B cell (primary cell): ENCODE data around the gene ABHD17B. TPM values are rescaled to one million over a fixed set of nuclear protein-coding genes. Genes with fewer than 3 reads are reported as not detected.

Experiments used
- ATAC-seq: fragments of 200-7000 bp; cut with Tn5 transposase; one replicate; pipeline ENCODE4 v1.10.0; 2021; ENCODE audit warnings: low read depth, mild to moderate bottlenecking, moderate number of reproducible peaks, moderate library complexity
- CTCF ChIA-PET: fragments of 350-600 bp; sonication (Branson Sonifier 250); formaldehyde crosslinking; loops from one replicate; lab custom pipeline; 2021; ENCODE audit warnings: antibody characterized with exemption, inconsistent platforms; lab: Charles Lee
- POLR2A ChIA-PET: fragments of 350-600 bp; sonication (Branson Sonifier 250); formaldehyde crosslinking; loops from one replicate; lab custom pipeline; 2021; ENCODE audit warnings: antibody characterized with exemption; lab: Charles Lee
- DNase-seq: peaks from one replicate; pipeline ENCODE4 v3.0.0; 2013
- H2AFZ ChIP-seq: 2 replicates; pipeline ENCODE4 v1.6.1; 2012; ENCODE audit warnings: mild to moderate bottlenecking, low read depth, low read length; ENCODE audit not compliant: insufficient read depth, poor library complexity, severe bottlenecking
- H3K27ac ChIP-seq, 2 donors: 1 replicate in 1 of 2; 2 replicates in 1 of 2; pipeline ENCODE4 v1.5.1; 2012 to 2013; ENCODE audit warnings: low read length in 2 of 2, mild to moderate bottlenecking in 2 of 2, moderate library complexity in 1 of 2
- H3K27me3 ChIP-seq, 4 experiments: fragments of 200-600 bp in 1 of 4; sonication (generic) in 1 of 4; replicated peaks in 1 of 4; 1 replicate in 2 of 4; 2 replicates in 2 of 4; pipeline versions ENCODE4 v1.6.1 to v1.7.0; 2013 to 2016; ENCODE audit warnings: low read length in 3 of 4, mild to moderate bottlenecking in 2 of 4, mixed read lengths in 1 of 4, moderate library complexity in 1 of 4; ENCODE audit not compliant: insufficient read depth in 4 of 4, control insufficient read depth in 3 of 4; ENCODE audit errors: control extremely low read depth in 1 of 4
- H3K36me3 ChIP-seq, 2 experiments: replicated peaks in 1 of 2; 1 replicate in 1 of 2; 2 replicates in 1 of 2; pipeline versions ENCODE4 v1.6.1 to v1.7.1; 2013; ENCODE audit warnings: low read length in 1 of 2; ENCODE audit not compliant: insufficient read depth in 2 of 2, control insufficient read depth in 1 of 2; ENCODE audit errors: control extremely low read depth in 1 of 2, extremely low read depth in 1 of 2
- H3K4me1 ChIP-seq, 2 donors: fragments of 200-600 bp in 1 of 2; sonication (generic) in 1 of 2; 1 replicate in 1 of 2; 2 replicates in 1 of 2; pipeline versions ENCODE4 v1.5.1 to v1.6.1; 2013 to 2017; ENCODE audit warnings: low read length in 2 of 2; ENCODE audit not compliant: control insufficient read depth in 2 of 2, insufficient read depth in 2 of 2
- H3K4me2 ChIP-seq: replicated peaks from 2 replicates; pipeline ENCODE3; 2012; ENCODE audit warnings: mild to moderate bottlenecking, low read depth, low read length; ENCODE audit not compliant: poor library complexity, severe bottlenecking
- H3K4me3 ChIP-seq, 5 experiments: fragments of 200-600 bp in 1 of 5; sonication (generic) in 1 of 5; 1 replicate in 3 of 5; 2 replicates in 2 of 5; pipeline versions ENCODE4 v1.5.1 to v1.7.0; 2011 to 2016; ENCODE audit warnings: low read length in 4 of 5, mild to moderate bottlenecking in 4 of 5, low read depth in 2 of 5, control low read depth in 1 of 5, moderate library complexity in 1 of 5; ENCODE audit not compliant: insufficient read depth in 1 of 5; ENCODE audit errors: control extremely low read depth in 1 of 5, extremely low read depth in 1 of 5
- H3K79me2 ChIP-seq: fragments of 200-600 bp; sonication (generic); one replicate; pipeline ENCODE4 v1.6.0; 2016; ENCODE audit warnings: low read length; ENCODE audit not compliant: control insufficient read depth, insufficient read depth
- H3K9ac ChIP-seq: fragments of 200-600 bp; sonication (generic); 2 replicates; pipeline ENCODE4 v1.6.1; 2017; ENCODE audit warnings: mild to moderate bottlenecking, low read length, moderate library complexity
- H3K9me3 ChIP-seq, 3 donors: one replicate each; pipeline versions ENCODE4 v1.6.1 to v1.7.1; 2013; ENCODE audit warnings: low read length in 2 of 3; ENCODE audit not compliant: control insufficient read depth in 2 of 3, insufficient read depth in 1 of 3; ENCODE audit errors: control extremely low read depth in 1 of 3
- H4K20me1 ChIP-seq: 2 replicates; pipeline ENCODE4 v1.6.0; 2012; ENCODE audit warnings: mild to moderate bottlenecking, low read length; ENCODE audit not compliant: insufficient read depth, control insufficient read depth, poor library complexity, severe bottlenecking
- H3K27ac Mint-ChIP-seq: one replicate; pipeline ENCODE4 v1.8.0; 2021; ENCODE audit warnings: mixed read lengths
- H3K27me3 Mint-ChIP-seq: one replicate; pipeline ENCODE4 v1.8.0; 2021; ENCODE audit warnings: mixed read lengths
- H3K4me1 Mint-ChIP-seq: one replicate; pipeline ENCODE4 v1.8.0; 2021; ENCODE audit warnings: mixed read lengths
- H3K4me3 Mint-ChIP-seq: one replicate; pipeline ENCODE4 v1.8.0; 2021; ENCODE audit warnings: mixed read lengths
- H3K9me3 Mint-ChIP-seq: one replicate; pipeline ENCODE4 v1.8.0; 2022; ENCODE audit warnings: mixed read lengths; ENCODE audit not compliant: insufficient read depth
- CTCF ChIP-seq: fragments of 200-600 bp; IDR thresholded peaks from one replicate; pipeline ENCODE4 v1.8.0; 2022; ENCODE audit warnings: antibody characterized with exemption, mild to moderate bottlenecking
- EZH2 ChIP-seq: IDR thresholded peaks from 2 replicates; pipeline ENCODE4 v1.6.1; 2012; ENCODE audit warnings: borderline replicate concordance, low read depth, mild to moderate bottlenecking, moderate library complexity, low read length; ENCODE audit not compliant: insufficient read depth, poor library complexity, severe bottlenecking
- WGBS: methylation state at CpG from one replicate; pipeline ENCODE4 v1.1.5; 2013; ENCODE audit warnings: missing lambda C conversion rate; ENCODE audit not compliant: insufficient coverage; 5-methylcytosine and 5-hydroxymethylcytosine counted together
- intact Hi-C: fragments of 100-400 bp; cut with micrococcal nuclease; formaldehyde crosslinking; loops from one replicate; pipeline ENCODE4 v1.10.0; 2022
- polyA plus RNA-seq: library from polyadenylated mRNA; depleted of rRNA; stranded (reverse); fragments of >200 nt; gene quantifications from 2 replicates; pipeline ENCODE4 v1.2.3, GENCODE V29; 2012
- total RNA-seq, 2 donors: library from RNA; stranded (reverse); fragments of 120-200 nt in 1 of 2; gene quantifications; 1 replicate in 1 of 2; 2 replicates in 1 of 2; pipeline versions ENCODE4 v1.2.3 to v1.2.4, GENCODE V29; 2013 to 2022

The ABHD17B gene
- total and polyA plus RNA-seq, 2 donors (not counting 1 experiment from before 2014, with no cell fraction given): 11.3 to 24.4 TPM

GRCh38 chr9:71911908-71912335, 929 bp upstream of the ABHD17B start:
- H2AFZ ChIP-seq: peak overlapping the region; percentile 91
- peaks cover 22 to 24% of the 10 kb centered on the region in 2 donors for H3K4me1 ChIP-seq
- POLR2A ChIA-PET: interaction anchor here (1.1 to 1.5 kb wide), 3 partner anchors 20 to 453 kb away, joined by 3 to 10 read pairs (median 6); partner anchors contain the start of gene ZFAND5
- H3K9ac ChIP-seq: peak overlapping the region; percentile 91
- peaks cover 32% of the 10 kb centered on the region for H4K20me1 ChIP-seq
- peaks cover 92% of the 10 kb centered on the region for H3K79me2 ChIP-seq
- Mint-ChIP-seq H3K9me3 (no peaks in the 10 kb centered on the region), H3K27me3 (no peaks in the 10 kb centered on the region), H3K4me3 (peak overlapping the region; percentile 100), H3K27ac (peak overlapping the region; percentile 100), H3K4me1 (peaks cover 63% of the 10 kb centered on the region)
- no peaks in the 10 kb centered on the region for H3K9me3 ChIP-seq
- H3K4me3 ChIP-seq: peak overlapping the region; percentile 71 to 99 (median 85)
- intact Hi-C loops: loop anchor here (1.0 to 5.0 kb wide), 5 partner anchors 95 to 1653 kb away; partner anchors contain the start of genes SMC5 and ZFAND5
- 4% methylated on average over 4 of the region's 9 CpGs for WGBS
- DNase-seq (no peak), ATAC-seq (no peak)
- TF ChIP-seq EZH2 (no peak), CTCF (no peak)
- H3K4me2 ChIP-seq: peak overlapping the region; percentile 84
- no peaks in the 10 kb centered on the region for H3K27me3 ChIP-seq
- no peaks in the 10 kb centered on the region for H3K36me3 ChIP-seq
- CTCF ChIA-PET: interaction anchor here (1.1 to 4.5 kb wide), 5 partner anchors 12 to 130 kb away, joined by 4 to 15 read pairs (median 5); no protein-coding TSS in a partner anchor
- peak overlapping the region; percentile 74 to 80 for H3K27ac ChIP-seq

DNA sequence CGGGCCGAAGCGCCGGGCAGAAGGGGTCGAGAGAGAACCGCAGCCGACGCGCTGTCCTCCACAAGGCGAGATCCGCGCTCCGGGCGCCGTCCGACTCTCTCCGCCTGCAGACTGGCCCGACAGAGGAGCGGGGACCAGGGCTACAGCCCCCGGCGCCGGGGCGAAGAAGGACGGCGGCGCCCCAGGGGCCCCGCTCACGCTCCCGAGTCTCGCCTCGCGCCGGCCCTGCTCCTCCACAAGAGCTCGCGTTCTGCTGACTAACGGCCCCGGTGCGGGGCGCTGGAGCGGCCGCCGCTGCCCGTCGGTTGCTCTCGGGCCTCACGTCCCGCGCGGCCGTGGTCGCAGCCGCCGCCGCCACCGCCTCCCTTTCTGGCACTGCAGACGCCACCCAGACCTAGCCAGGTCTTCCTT, 338 bp downstream of the ABHD17B start:
- H3K4me1 Mint-ChIP-seq: peaks cover 66% of the 10 kb centered on the region
- POLR2A ChIA-PET: interaction anchor here (0.5 to 1.5 kb wide), 6 partner anchors 9 to 454 kb away, joined by 3 to 13 read pairs (median 5); partner anchors contain the start of genes CEMIP2 and ZFAND5
- no peaks in the 10 kb centered on the region for H3K27me3 Mint-ChIP-seq

More for the DNA sequence above, 338 bp downstream of the ABHD17B start:
- no peaks in the 10 kb centered on the region for H3K27me3 ChIP-seq
- peak overlapping the region; percentile 84 for H3K4me2 ChIP-seq
- TF ChIP-seq CTCF: no peak
- TF ChIP-seq EZH2: no peak
- peaks cover 22 to 24% of the 10 kb centered on the region in 2 donors for H3K4me1 ChIP-seq
- no peak for DNase-seq
- peaks cover 92% of the 10 kb centered on the region for H3K79me2 ChIP-seq
- Mint-ChIP-seq H3K4me3 (peak overlapping the region; percentile 100), H3K27ac (peak overlapping the region; percentile 100), H3K9me3 (no peaks in the 10 kb centered on the region)
- H3K4me3 ChIP-seq: peak overlapping the region; percentile 72 to 99 (median 85)
- peak; percentile 16 for ATAC-seq
- peak overlapping the region; percentile 91 for H2AFZ ChIP-seq
- intact Hi-C loops: loop anchor here (1.0 to 5.0 kb wide), 5 partner anchors 93 to 1652 kb away; partner anchors contain the start of genes SMC5 and ZFAND5
- under 1% methylated on average over 55 of the region's 56 CpGs for WGBS
- H3K27ac ChIP-seq: peak overlapping the region; percentile 74 to 80
- peaks cover 35% of the 10 kb centered on the region for H4K20me1 ChIP-seq
- CTCF ChIA-PET: interaction anchor here (0.7 to 4.5 kb wide), 9 partner anchors 11 to 128 kb away, joined by 3 to 15 read pairs (median 5); no protein-coding TSS in a partner anchor
- no peaks in the 10 kb centered on the region for H3K9me3 ChIP-seq
- H3K9ac ChIP-seq: peak overlapping the region; percentile 91
- H3K36me3 ChIP-seq: no peaks in the 10 kb centered on the region
